AG04449 (cell line): ENCODE data around the gene QPCT.

Experiments
- CTCF ChIA-PET: fragments of 350-600 bp; formaldehyde crosslinking; extraction: SDS; loops from one replicate; lab custom pipeline; 2021; ENCODE audit warnings: antibody characterized with exemption; lab: Yijun Ruan, JAX
- POLR2A ChIA-PET: fragments of 400-600, 350-600 bp; formaldehyde crosslinking; extraction: SDS; loops from one replicate; lab custom pipeline; 2020; ENCODE audit warnings: antibody characterized with exemption, inconsistent platforms; lab: Yijun Ruan, JAX
- DNase-seq: peaks from one replicate; pipeline ENCODE4 v3.0.0-alpha.2; 2010; ENCODE audit warnings: low read depth, low spot score
- H3K4me3 ChIP-seq: 2 replicates; pipeline ENCODE4 v1.5.1; 2011; ENCODE audit warnings: low read depth, mild to moderate bottlenecking, control low read depth, low read length
- CTCF ChIP-seq: IDR thresholded peaks from one replicate; pipeline ENCODE4 v1.5.1; 2011; ENCODE audit warnings: mild to moderate bottlenecking, moderate library complexity, low read length, control low read depth, inconsistent platforms; ENCODE audit not compliant: insufficient read depth; ENCODE audit errors: missing control alignments

The QPCT gene

GRCh38 chr2:37417321-37417720, 72.9 kb downstream of the QPCT start:
- peak; percentile 80 for DNase-seq
- H3K4me3 ChIP-seq = no peak overlapping the region
- ChIA-PET POLR2A (interaction anchor here (0.6 kb wide), 1 partner anchor 239 kb away, joined by 3 read pairs; no protein-coding TSS in a partner anchor), CTCF (interaction anchor here (0.6 to 12.1 kb wide), 13 partner anchors 12 to 461 kb away, joined by 3 to 177 read pairs (median 4); no protein-coding TSS in a partner anchor)
- TF ChIP-seq CTCF = no peak

- CTCF ChIA-PET = interaction anchor here (7.3 to 12.1 kb wide), 2 partner anchors 412 to 459 kb away, joined by 158 to 177 read pairs; no protein-coding TSS in a partner anchor
Measured at GRCh38 chr2:37418956-37419355, 74.5 kb downstream of the QPCT start.

GRCh38 chr2:37421686-37422085, 77.3 kb downstream of the QPCT start:
- POLR2A ChIA-PET = interaction anchor here (1.0 kb wide), 1 partner anchor 227 kb away, joined by 5 read pairs; no protein-coding TSS in a partner anchor
- DNase-seq = no peak
- CTCF ChIA-PET = interaction anchor here (1.5 to 2.2 kb wide), 2 partner anchors 11 to 456 kb away, joined by 3 to 8 read pairs; no protein-coding TSS in a partner anchor
- no peak overlapping the region for H3K4me3 ChIP-seq
- TF ChIP-seq CTCF = no peak

More at GRCh38 chr2:37418956-37419355, 74.5 kb downstream of the QPCT start:
- POLR2A ChIA-PET = no interaction called here
- no peak overlapping the region for H3K4me3 ChIP-seq
- no peak for TF ChIP-seq CTCF
- DNase-seq = no peak

DNA sequence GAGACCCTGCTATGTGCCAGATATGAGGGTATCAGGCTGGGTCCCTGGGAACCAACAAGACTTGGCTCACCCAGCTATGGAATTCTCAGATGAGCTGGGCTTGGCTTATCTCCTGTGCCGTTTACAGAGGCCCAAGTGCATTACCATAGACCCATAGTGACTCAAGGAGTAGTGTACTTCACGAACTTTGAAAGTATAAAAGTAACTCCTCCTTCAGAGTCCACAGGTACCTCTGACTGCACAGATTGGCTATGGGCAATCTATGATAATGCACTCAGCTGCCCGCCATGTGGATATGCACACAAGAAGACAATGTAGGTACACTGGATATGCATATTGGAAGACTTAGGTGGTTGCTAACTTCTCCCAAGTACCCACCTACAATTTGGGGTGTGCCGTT, 78.4 kb downstream of the QPCT start:
- CTCF ChIA-PET = interaction anchor here (0.9 to 2.2 kb wide), 3 partner anchors 10 to 455 kb away, joined by 3 to 8 read pairs (median 3); no protein-coding TSS in a partner anchor
- no peak overlapping the region for H3K4me3 ChIP-seq
- POLR2A ChIA-PET = no interaction called here
- TF ChIP-seq CTCF = no peak
- no peak for DNase-seq
